Gastrocnemius medialis (tissue), 4 donors: Measurements from ENCODE around the gene FCHO2. TPM values are rescaled to one million over a fixed set of nuclear protein-coding genes. Genes with fewer than 3 reads are reported as not detected.

Experiments
- ATAC-seq, 2 donors: fragments of 150-250 bp; one replicate each; pipeline ENCODE4 v1.9.1; 2016
- DNase-seq, 2 donors: peaks; one replicate each; pipeline ENCODE4 v3.0.0-alpha.2; 2019
- H3K27ac ChIP-seq, 4 donors: fragments of 200-600 bp; sonication (generic); 1 replicate in 1 of 4; 2 replicates in 3 of 4; pipeline ENCODE4 v1.5.1; 2016 to 2018; ENCODE audit warnings: mild to moderate bottlenecking in 2 of 4, moderate library complexity in 1 of 4
- H3K27me3 ChIP-seq, 3 donors: fragments of 200-600 bp; sonication (generic) in 2 of 3; 1 replicate in 1 of 3; 2 replicates in 2 of 3; pipeline versions ENCODE4 v1.5.1 to v1.6.0; 2016 to 2019; ENCODE audit warnings: mild to moderate bottlenecking in 1 of 3, moderate library complexity in 1 of 3
- H3K36me3 ChIP-seq, 2 donors: fragments of 200-600 bp; sonication (generic) in 1 of 2; one replicate each; pipeline ENCODE4 v1.5.1; 2017 to 2018
- H3K4me1 ChIP-seq, 2 donors: fragments of 200-600 bp; sonication (generic) in 1 of 2; one replicate each; pipeline ENCODE4 v1.5.1; 2016 to 2017; ENCODE audit warnings: mild to moderate bottlenecking in 2 of 2
- H3K4me3 ChIP-seq, 4 donors: fragments of 200-600 bp; sonication (generic) in 3 of 4; 1 replicate in 1 of 4; 2 replicates in 3 of 4; pipeline ENCODE4 v1.5.1; 2016 to 2019; ENCODE audit warnings: mild to moderate bottlenecking in 2 of 4
- H3K9me3 ChIP-seq, 3 donors: fragments of 200-600 bp; sonication (generic) in 2 of 3; 1 replicate in 1 of 3; 2 replicates in 2 of 3; pipeline ENCODE4 v1.5.1; 2016 to 2019
- POLR2A ChIP-seq, 2 donors: fragments of 450-650 bp; IDR thresholded peaks; one replicate each; pipeline ENCODE4 v1.6.1; 2017; ENCODE audit warnings: antibody characterized with exemption in 2 of 2, mild to moderate bottlenecking in 2 of 2, moderate library complexity in 2 of 2
- in situ Hi-C, 4 donors: fragments of 200-750 bp; cut with MboI; loops; one replicate each; pipeline versions ENCODE4 v1.15.0 to v1.8.0; 2017; ENCODE audit warnings: low sequenced_read_pairs in 4 of 4
- intact Hi-C: fragments of 100-400 bp; cut with DNase I; formaldehyde crosslinking; loops from one replicate; pipeline ENCODE4 v1.15.1; 2023; ENCODE audit warnings: low total_unique reads
- total RNA-seq, 4 donors: library from RNA; depleted of rRNA; stranded (reverse); fragments of >200 nt; gene quantifications; one replicate each; pipeline versions ENCODE4 v1.1.0 to v1.2.3, GENCODE V29; 2016
- TF ChIP-seq, protein P1 (sequence below), 5 experiments: fragments of 450-650 bp in 3 of 5; fragments of 200-600 bp in 2 of 5; sonication (generic) in 2 of 5; IDR thresholded peaks in 4 of 5; conservative IDR thresholded peaks in 1 of 5; 1 replicate in 4 of 5; 2 replicates in 1 of 5; pipeline ENCODE4 v1.5.1; 2016 to 2019; ENCODE audit warnings: antibody characterized with exemption in 5 of 5, mild to moderate bottlenecking in 3 of 5, moderate library complexity in 3 of 5

FCHO2 gene
- total RNA-seq, 4 donors from 2014 or later = 8.3 to 14.8 (median 12.3) TPM

- Histone ChIP-seq H3K9me3 (no peaks in the 10 kb centered on the region), H3K36me3 (peaks cover 0 to 3% of the 10 kb centered on the region in 2 donors), H3K27ac (no peak overlapping the region), H3K4me3 (no peak overlapping the region), H3K27me3 (no peaks in the 10 kb centered on the region), H3K4me1 (peaks cover 0 to 6% of the 10 kb centered on the region in 2 donors)
- DNase-seq = no peak
- ATAC-seq = no peak
- in situ Hi-C loops (no loop called here), intact Hi-C loops (no loop called here)
- TF ChIP-seq POLR2A (IDR thresholded peaks at IDR 0.05) = no peak
- TF ChIP-seq, protein P1, sequence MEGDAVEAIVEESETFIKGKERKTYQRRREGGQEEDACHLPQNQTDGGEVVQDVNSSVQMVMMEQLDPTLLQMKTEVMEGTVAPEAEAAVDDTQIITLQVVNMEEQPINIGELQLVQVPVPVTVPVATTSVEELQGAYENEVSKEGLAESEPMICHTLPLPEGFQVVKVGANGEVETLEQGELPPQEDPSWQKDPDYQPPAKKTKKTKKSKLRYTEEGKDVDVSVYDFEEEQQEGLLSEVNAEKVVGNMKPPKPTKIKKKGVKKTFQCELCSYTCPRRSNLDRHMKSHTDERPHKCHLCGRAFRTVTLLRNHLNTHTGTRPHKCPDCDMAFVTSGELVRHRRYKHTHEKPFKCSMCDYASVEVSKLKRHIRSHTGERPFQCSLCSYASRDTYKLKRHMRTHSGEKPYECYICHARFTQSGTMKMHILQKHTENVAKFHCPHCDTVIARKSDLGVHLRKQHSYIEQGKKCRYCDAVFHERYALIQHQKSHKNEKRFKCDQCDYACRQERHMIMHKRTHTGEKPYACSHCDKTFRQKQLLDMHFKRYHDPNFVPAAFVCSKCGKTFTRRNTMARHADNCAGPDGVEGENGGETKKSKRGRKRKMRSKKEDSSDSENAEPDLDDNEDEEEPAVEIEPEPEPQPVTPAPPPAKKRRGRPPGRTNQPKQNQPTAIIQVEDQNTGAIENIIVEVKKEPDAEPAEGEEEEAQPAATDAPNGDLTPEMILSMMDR (IDR thresholded peaks at IDR 0.05 in 4 of 5, conservative IDR thresholded peaks at IDR 0.05 in 1 of 5) = peak in 1 of 5 experiments; percentile 18
Measured at GRCh38 chr5:73027361-73027760, 71.5 kb downstream of the FCHO2 start.

- H3K9me3 ChIP-seq = no peaks in the 10 kb centered on the region
- in situ Hi-C loops = no loop called here
- no peak overlapping the region for H3K4me3 ChIP-seq
- H3K4me1 ChIP-seq = peaks cover 0 to 6% of the 10 kb centered on the region in 2 donors
- H3K27ac ChIP-seq = no peak overlapping the region
- H3K36me3 ChIP-seq = peaks cover 0 to 3% of the 10 kb centered on the region in 2 donors
- intact Hi-C loops = no loop called here
- ATAC-seq (no peak), DNase-seq (no peak)
- no peak for TF ChIP-seq POLR2A (IDR thresholded peaks at IDR 0.05)
- TF ChIP-seq, protein P1 (IDR thresholded peaks at IDR 0.05 in 4 of 5, conservative IDR thresholded peaks at IDR 0.05 in 1 of 5) = no peak
- H3K27me3 ChIP-seq = no peaks in the 10 kb centered on the region
Measured at GRCh38 chr5:73027816-73028215, 72.0 kb downstream of the FCHO2 start.

DNA sequence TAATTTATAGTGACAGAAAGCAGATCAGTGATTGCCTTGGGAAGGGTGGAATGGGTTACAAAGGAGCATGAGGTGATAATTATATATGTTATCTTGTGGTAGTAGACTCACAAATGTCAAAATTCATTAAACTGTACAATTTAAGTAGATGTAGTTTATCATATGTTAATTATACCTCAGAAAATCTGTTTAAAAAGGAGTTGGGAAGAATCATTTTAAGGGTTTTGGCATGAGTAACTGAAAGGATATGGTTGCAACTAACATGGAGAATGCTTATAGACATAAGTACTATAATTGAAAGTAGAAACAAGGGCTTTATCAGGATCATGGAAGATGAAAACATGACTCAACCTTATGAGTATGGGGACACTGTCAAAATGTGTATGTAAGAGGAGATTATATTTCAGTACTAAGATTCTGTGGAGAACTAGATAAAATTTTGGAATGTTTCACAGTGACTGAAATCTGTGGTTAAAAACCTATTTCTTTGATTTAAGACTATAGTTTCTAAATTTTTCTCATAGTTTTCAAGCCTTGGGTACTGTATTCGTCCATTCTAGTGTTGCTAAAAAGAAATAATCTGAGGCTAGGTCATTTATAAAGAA, 73.3 kb downstream of the FCHO2 start:
- Histone ChIP-seq H3K4me1 (peaks cover 0 to 6% of the 10 kb centered on the region in 2 donors), H3K36me3 (peaks cover 0 to 3% of the 10 kb centered on the region in 2 donors), H3K27ac (no peak overlapping the region), H3K27me3 (no peaks in the 10 kb centered on the region), H3K4me3 (no peak overlapping the region), H3K9me3 (no peaks in the 10 kb centered on the region)
- ATAC-seq = no peak
- intact Hi-C loops (no loop called here), in situ Hi-C loops (no loop called here)
- no peak for DNase-seq
- TF ChIP-seq, protein P1 (IDR thresholded peaks at IDR 0.05 in 4 of 5, conservative IDR thresholded peaks at IDR 0.05 in 1 of 5) = no peak
- TF ChIP-seq POLR2A (IDR thresholded peaks at IDR 0.05) = no peak

DNA sequence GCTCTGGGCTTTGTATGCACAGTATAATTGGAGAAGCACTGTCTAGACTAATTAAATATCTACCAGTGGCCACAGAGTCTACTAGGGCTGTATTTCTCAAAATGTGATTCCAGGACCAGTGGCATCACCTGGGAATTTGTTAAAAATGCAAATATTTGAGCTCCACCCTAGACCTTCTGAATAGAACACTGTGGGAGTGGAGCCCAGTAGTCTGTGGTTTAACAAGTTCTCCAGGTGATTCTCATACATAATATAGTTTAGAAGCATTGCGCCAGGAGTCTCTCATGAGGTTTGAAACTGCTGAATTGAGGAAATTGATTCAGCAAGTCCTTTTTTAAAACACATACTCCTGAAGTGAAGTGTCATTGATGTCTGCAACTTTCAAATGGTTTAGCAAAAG, 74.7 kb downstream of the FCHO2 start:
- Histone ChIP-seq H3K4me3 (no peak overlapping the region), H3K27ac (no peak overlapping the region), H3K9me3 (no peaks in the 10 kb centered on the region), H3K36me3 (peaks cover 0 to 6% of the 10 kb centered on the region in 2 donors), H3K4me1 (peaks cover 0 to 6% of the 10 kb centered on the region in 2 donors), H3K27me3 (no peaks in the 10 kb centered on the region)
- intact Hi-C loops = no loop called here
- in situ Hi-C loops = no loop called here
- TF ChIP-seq, protein P1 (IDR thresholded peaks at IDR 0.05 in 4 of 5, conservative IDR thresholded peaks at IDR 0.05 in 1 of 5) = no peak
- TF ChIP-seq POLR2A (IDR thresholded peaks at IDR 0.05) = no peak
- DNase-seq = no peak
- ATAC-seq = no peak

DNA sequence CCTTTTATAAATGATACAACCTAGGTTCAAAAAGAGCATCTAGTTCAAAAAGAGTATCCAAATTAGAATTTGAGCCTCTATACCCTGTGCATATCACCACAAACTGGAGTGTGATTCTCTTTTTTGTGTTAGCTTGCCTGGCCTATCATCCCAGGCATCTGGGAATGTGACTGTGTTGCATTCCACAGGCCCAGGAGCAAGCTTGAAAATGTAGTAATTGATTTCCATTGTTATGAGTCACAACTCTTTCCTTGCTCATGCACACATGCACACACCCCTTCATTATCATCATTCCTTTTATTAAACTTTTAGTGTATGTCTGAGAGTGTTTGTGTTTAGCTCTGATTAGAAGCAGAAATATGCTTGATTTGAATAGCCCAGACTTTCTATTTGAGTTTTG, 75.2 kb downstream of the FCHO2 start:
- DNase-seq (no peak), ATAC-seq (no peak)
- Histone ChIP-seq H3K36me3 (peaks cover 0 to 11% of the 10 kb centered on the region in 2 donors), H3K27me3 (no peaks in the 10 kb centered on the region), H3K4me3 (no peak overlapping the region), H3K4me1 (peaks cover 0 to 6% of the 10 kb centered on the region in 2 donors), H3K27ac (no peak overlapping the region), H3K9me3 (no peaks in the 10 kb centered on the region)
- TF ChIP-seq, protein P1 (IDR thresholded peaks at IDR 0.05 in 4 of 5, conservative IDR thresholded peaks at IDR 0.05 in 1 of 5) = no peak
- no peak for TF ChIP-seq POLR2A (IDR thresholded peaks at IDR 0.05)
- in situ Hi-C loops (no loop called here), intact Hi-C loops (no loop called here)
